ENCODE data around the gene PELI1. TPM values are rescaled to one million over a fixed set of nuclear protein-coding genes. Genes with fewer than 3 reads are reported as not detected.

PELI1 gene
- total and polyA plus RNA-seq, 2 donors (not counting 3 experiments of a cell fraction or from before 2014, with no cell fraction given): 14.2 to 30.9 TPM

GRCh38 chr2:64114912-64115277 is 29.3 kb downstream of the PELI1 start:
- peak overlapping the region; percentile 7 for H3K27ac ChIP-seq (ENCODE audit: insufficient read depth, low read depth, low read length)
- no peak overlapping the region for H3K4me3 ChIP-seq (replicated peaks in 1 of 3; ENCODE audit: insufficient read depth in 1 of 3, low read depth in 1 of 3, low read length in 3 of 3)
- no peak for FAIRE-seq
- no peak for TF ChIP-seq EZH2 (IDR thresholded peaks at IDR 0.05; ENCODE audit: borderline replicate concordance, low read depth, low read length, severe bottlenecking)
- TF ChIP-seq, protein P1, sequence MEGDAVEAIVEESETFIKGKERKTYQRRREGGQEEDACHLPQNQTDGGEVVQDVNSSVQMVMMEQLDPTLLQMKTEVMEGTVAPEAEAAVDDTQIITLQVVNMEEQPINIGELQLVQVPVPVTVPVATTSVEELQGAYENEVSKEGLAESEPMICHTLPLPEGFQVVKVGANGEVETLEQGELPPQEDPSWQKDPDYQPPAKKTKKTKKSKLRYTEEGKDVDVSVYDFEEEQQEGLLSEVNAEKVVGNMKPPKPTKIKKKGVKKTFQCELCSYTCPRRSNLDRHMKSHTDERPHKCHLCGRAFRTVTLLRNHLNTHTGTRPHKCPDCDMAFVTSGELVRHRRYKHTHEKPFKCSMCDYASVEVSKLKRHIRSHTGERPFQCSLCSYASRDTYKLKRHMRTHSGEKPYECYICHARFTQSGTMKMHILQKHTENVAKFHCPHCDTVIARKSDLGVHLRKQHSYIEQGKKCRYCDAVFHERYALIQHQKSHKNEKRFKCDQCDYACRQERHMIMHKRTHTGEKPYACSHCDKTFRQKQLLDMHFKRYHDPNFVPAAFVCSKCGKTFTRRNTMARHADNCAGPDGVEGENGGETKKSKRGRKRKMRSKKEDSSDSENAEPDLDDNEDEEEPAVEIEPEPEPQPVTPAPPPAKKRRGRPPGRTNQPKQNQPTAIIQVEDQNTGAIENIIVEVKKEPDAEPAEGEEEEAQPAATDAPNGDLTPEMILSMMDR (IDR thresholded peaks at IDR 0.05; ENCODE audit: extremely low read depth in 1 of 2, insufficient read depth in 1 of 2, low read depth in 1 of 2, low read length in 2 of 2): no peak
- TF ChIP-seq POLR2A (IDR thresholded peaks at IDR 0.05; ENCODE audit: low read depth, low read length): no peak
- no peak for TF ChIP-seq POLR2AphosphoS5 (IDR thresholded peaks at IDR 0.05; ENCODE audit: insufficient read depth, low read depth, low read length)
- TF ChIP-seq MYC (IDR thresholded peaks at IDR 0.05; ENCODE audit: low read depth, low read length): no peak
- TF ChIP-seq GATA2 (IDR thresholded peaks at IDR 0.05; ENCODE audit: insufficient read depth, insufficient read length, low read depth, low read length): no peak
- no peak for TF ChIP-seq FOS (IDR thresholded peaks at IDR 0.05; ENCODE audit: borderline replicate concordance, insufficient read depth, low read length)
- TF ChIP-seq, protein P2, sequence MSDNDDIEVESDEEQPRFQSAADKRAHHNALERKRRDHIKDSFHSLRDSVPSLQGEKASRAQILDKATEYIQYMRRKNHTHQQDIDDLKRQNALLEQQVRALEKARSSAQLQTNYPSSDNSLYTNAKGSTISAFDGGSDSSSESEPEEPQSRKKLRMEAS (IDR thresholded peaks at IDR 0.05; ENCODE audit: insufficient read depth, insufficient read length): no peak
- no peak for TF ChIP-seq JUN (IDR thresholded peaks at IDR 0.05; ENCODE audit: borderline replicate concordance, insufficient read depth, insufficient read length, low read depth)
- H3K4me2 ChIP-seq (ENCODE audit: insufficient read depth, low read length): peak overlapping the region; percentile 75
- peaks cover 35% of the 10 kb centered on the region for H3K4me1 ChIP-seq (ENCODE audit: control insufficient read depth, extremely low read depth, insufficient read depth, low read length)
- no peaks in the 10 kb centered on the region for H3K27me3 ChIP-seq (ENCODE audit: control insufficient read depth in 2 of 2, insufficient read depth in 2 of 2, low read length in 2 of 2)
- no peaks in the 10 kb centered on the region for H3K9me3 ChIP-seq (replicated peaks; ENCODE audit: control insufficient read depth, insufficient read depth, low read length)
- CTCF ChIA-PET: interaction anchor here (1.0 to 1.6 kb wide), 4 partner anchors 11 to 213 kb away, joined by 3 to 4 read pairs (median 4); no protein-coding TSS in a partner anchor
- POLR2A ChIA-PET: no interaction called here
- H3K36me3 ChIP-seq (ENCODE audit: control insufficient read depth in 2 of 2, extremely low read depth in 1 of 2, insufficient read depth in 2 of 2, low read length in 2 of 2): no peaks in the 10 kb centered on the region
- peaks cover 71% of the 10 kb centered on the region for H3K79me2 ChIP-seq (ENCODE audit: control insufficient read depth, insufficient read depth, low read length)
- intact Hi-C loops (cut with micrococcal nuclease): loop anchor here (1.0 to 5.0 kb wide), 3 partner anchors 14 to 63 kb away; partner anchors contain the start of gene PELI1
- dilution Hi-C loops (cut with MboI; ENCODE audit: extremely low pct_ligation_motif_present, low sequenced_read_pairs): no loop called here
- H4K20me1 ChIP-seq (replicated peaks; ENCODE audit: control insufficient read depth, extremely low read depth, insufficient read depth, low read length): no peaks in the 10 kb centered on the region
- no peak overlapping the region for H2AFZ ChIP-seq (ENCODE audit: low read depth, low read length)
- no TSS peak for BruUV-seq (replicated peaks)
- H3K9me1 ChIP-seq (replicated peaks; ENCODE audit: control insufficient read depth, extremely low read depth, insufficient read depth, low read length): no peaks in the 10 kb centered on the region
- H3K9ac ChIP-seq (replicated peaks; ENCODE audit: extremely low read depth, insufficient read depth, low read length): no peak overlapping the region
- DNase-seq (ENCODE audit: low read depth, low spot score): no peak
